Fibroblast of lung (primary cell): ENCODE data around the gene MAPK1IP1L. TPM values are rescaled to one million over a fixed set of nuclear protein-coding genes. Genes with fewer than 3 reads are reported as not detected.
A peak's percentile ranks its signal among the peaks of the same experiment; 100 is the strongest.

ENCODE experiments used
- DNase-seq, 2 donors: peaks; one replicate each; pipeline versions ENCODE4 v3.0.0 to v3.0.0-alpha.2; 2010; ENCODE audit warnings: low read depth in 2 of 2
- H2AFZ ChIP-seq: 2 replicates; pipeline ENCODE4 v1.5.1; 2012; ENCODE audit warnings: low read length, control low read depth, inconsistent platforms
- H3K27ac ChIP-seq: 2 replicates; pipeline ENCODE4 v1.5.1; 2011; ENCODE audit warnings: low read length, control low read depth; ENCODE audit not compliant: insufficient read depth
- H3K27me3 ChIP-seq: 2 replicates; pipeline ENCODE4 v1.5.1; 2011; ENCODE audit warnings: mild to moderate bottlenecking, low read length; ENCODE audit not compliant: control insufficient read depth, insufficient read depth
- H3K36me3 ChIP-seq: 2 replicates; pipeline ENCODE4 v1.5.1; 2011; ENCODE audit warnings: low read length; ENCODE audit not compliant: control insufficient read depth, insufficient read depth
- H3K4me1 ChIP-seq: 2 replicates; pipeline ENCODE4 v1.5.1; 2011; ENCODE audit warnings: low read length; ENCODE audit not compliant: control insufficient read depth, insufficient read depth; ENCODE audit errors: extremely low read depth
- H3K4me2 ChIP-seq: 2 replicates; pipeline ENCODE4 v1.5.1; 2011; ENCODE audit warnings: low read length, control low read depth; ENCODE audit not compliant: insufficient read depth; ENCODE audit errors: extremely low read depth
- H3K4me3 ChIP-seq, 4 experiments: fragments of 200-600 bp in 1 of 4; sonication (generic) in 1 of 4; replicated peaks in 1 of 4; 2 replicates each; pipeline ENCODE4 v1.5.1; 2011 to 2016; ENCODE audit warnings: low read length in 4 of 4, low read depth in 3 of 4, mild to moderate bottlenecking in 3 of 4, control low read depth in 2 of 4, inconsistent platforms in 1 of 4, mixed read lengths in 1 of 4; ENCODE audit not compliant: insufficient read depth in 1 of 4; ENCODE audit errors: control extremely low read depth in 1 of 4
- H3K79me2 ChIP-seq: 2 replicates; pipeline ENCODE4 v1.5.1; 2012; ENCODE audit warnings: mild to moderate bottlenecking, low read length, inconsistent platforms; ENCODE audit not compliant: control insufficient read depth, insufficient read depth
- H3K9ac ChIP-seq: 2 replicates; pipeline ENCODE4 v1.5.1; 2011; ENCODE audit warnings: mild to moderate bottlenecking, low read length, control low read depth; ENCODE audit not compliant: insufficient read depth
- H3K9me3 ChIP-seq: 2 replicates; pipeline ENCODE4 v1.5.1; 2012; ENCODE audit warnings: low read depth, low read length; ENCODE audit not compliant: control insufficient read depth, insufficient read depth
- H4K20me1 ChIP-seq: 2 replicates; pipeline ENCODE4 v1.5.1; 2011; ENCODE audit warnings: low read length; ENCODE audit not compliant: control insufficient read depth, insufficient read depth; ENCODE audit errors: extremely low read depth
- CTCF ChIP-seq, 2 donors: IDR thresholded peaks in 1 of 2; conservative IDR thresholded peaks in 1 of 2; 1 replicate in 1 of 2; 2 replicates in 1 of 2; pipeline ENCODE4 v1.5.1; 2011 to 2012; ENCODE audit warnings: low read length in 2 of 2, control low read depth in 1 of 2, inconsistent platforms in 1 of 2, low read depth in 1 of 2, mild to moderate bottlenecking in 1 of 2
- EZH2 ChIP-seq: IDR thresholded peaks from 2 replicates; pipeline ENCODE4 v1.5.1; 2012; ENCODE audit warnings: low read length, control low read depth, mild to moderate bottlenecking; ENCODE audit errors: missing control alignments
- polyA plus RNA-seq, 2 donors: library from polyadenylated mRNA; depleted of rRNA in 1 of 2; stranded (reverse) in 1 of 2; unstranded in 1 of 2; fragments of >200 nt; gene quantifications; 2 replicates each; pipeline ENCODE4 v1.2.1, GENCODE V29; 2011 to 2012; ENCODE audit warnings: missing spikeins in 1 of 2
- total RNA-seq: library from RNA; depleted of rRNA; stranded (reverse); fragments of >200 nt; gene quantifications from 2 replicates; pipeline ENCODE4 v1.2.1, GENCODE V29; 2014

The MAPK1IP1L gene
- total and polyA plus RNA-seq, 2 donors (not counting 1 experiment from before 2014, with no cell fraction given): 16.5 to 82.3 TPM

- TF ChIP-seq EZH2 (no peak), CTCF (conservative IDR thresholded peaks at IDR 0.05 in 1 of 2, IDR thresholded peaks at IDR 0.05 in 1 of 2; ENCODE audit: low read depth in 1 of 2, low read length in 2 of 2) (no peak)
- Histone ChIP-seq H4K20me1 (no peaks in the 10 kb centered on the region), H3K36me3 (peaks cover 9% of the 10 kb centered on the region), H3K4me2 (no peak overlapping the region), H3K9ac (no peak overlapping the region), H3K4me1 (peaks cover 2% of the 10 kb centered on the region), H3K27me3 (no peaks in the 10 kb centered on the region), H2AFZ (no peak overlapping the region), H3K4me3 (no peak overlapping the region), H3K79me2 (peaks cover 17% of the 10 kb centered on the region), H3K9me3 (no peaks in the 10 kb centered on the region), H3K27ac (no peak overlapping the region)
- no peak for DNase-seq
Observed at GRCh38 chr14:55066223-55066622, 14.8 kb downstream of the MAPK1IP1L start.

GRCh38 chr14:55070981-55071411 lies 19.5 kb downstream of the MAPK1IP1L start:
- DNase-seq: peak; percentile 21 to 70
- Histone ChIP-seq H3K27ac (peak overlapping the region; percentile 69), H3K4me1 (peaks cover 7% of the 10 kb centered on the region), H3K9ac (no peak overlapping the region), H2AFZ (no peak overlapping the region), H3K9me3 (no peaks in the 10 kb centered on the region), H4K20me1 (no peaks in the 10 kb centered on the region), H3K36me3 (no peaks in the 10 kb centered on the region), H3K4me2 (no peak overlapping the region), H3K4me3 (no peak overlapping the region), H3K79me2 (no peaks in the 10 kb centered on the region), H3K27me3 (no peaks in the 10 kb centered on the region)
- no peak for TF ChIP-seq EZH2
- TF ChIP-seq CTCF (conservative IDR thresholded peaks at IDR 0.05 in 1 of 2, IDR thresholded peaks at IDR 0.05 in 1 of 2; ENCODE audit: low read depth in 1 of 2, low read length in 2 of 2): no peak

GRCh38 chr14:55071870-55072640 lies 20.6 kb downstream of the MAPK1IP1L start:
- H2AFZ ChIP-seq: no peak overlapping the region
- TF ChIP-seq CTCF (conservative IDR thresholded peaks at IDR 0.05 in 1 of 2, IDR thresholded peaks at IDR 0.05 in 1 of 2; ENCODE audit: low read depth in 1 of 2, low read length in 2 of 2) (no peak), EZH2 (no peak)
- H3K36me3 ChIP-seq: no peaks in the 10 kb centered on the region
- H3K4me1 ChIP-seq: peaks cover 7% of the 10 kb centered on the region
- no peak overlapping the region for H3K4me3 ChIP-seq
- peak overlapping the region; percentile 67 for H3K4me2 ChIP-seq
- H4K20me1 ChIP-seq: no peaks in the 10 kb centered on the region
- no peaks in the 10 kb centered on the region for H3K9me3 ChIP-seq
- no peaks in the 10 kb centered on the region for H3K27me3 ChIP-seq
- DNase-seq: peak; percentile 67 to 98
- H3K27ac ChIP-seq: peak overlapping the region; percentile 84
- H3K9ac ChIP-seq: peak overlapping the region; percentile 5
- H3K79me2 ChIP-seq: no peaks in the 10 kb centered on the region
